T-helper 9 cell (primary cell): ENCODE data around the gene SPTLC3.

Experiments used
- DNase-seq: peaks from one replicate; pipeline ENCODE4 v3.0.0-alpha.2; 2020

The SPTLC3 gene

GRCh38 chr20:13142143-13142542 is 133.4 kb downstream of the SPTLC3 start:
- DNase-seq, result no peak

GRCh38 chr20:13147071-13147963 is 138.5 kb downstream of the SPTLC3 start:
- no peak for DNase-seq

- no peak for DNase-seq
These were observed 139.2 kb downstream of the SPTLC3 start for GRCh38 chr20:13147971-13148370.

GRCh38 chr20:13148402-13148801 is 139.6 kb downstream of the SPTLC3 start:
- DNase-seq, result no peak

- DNase-seq, result no peak
These were observed 140.2 kb downstream of the SPTLC3 start for GRCh38 chr20:13148961-13149360.

GRCh38 chr20:13149371-13150105 is 140.8 kb downstream of the SPTLC3 start:
- DNase-seq, result no peak

- no peak for DNase-seq
These were observed 149.6 kb downstream of the SPTLC3 start for GRCh38 chr20:13158369-13158768.

GRCh38 chr20:13159889-13160288 is 151.1 kb downstream of the SPTLC3 start:
- no peak for DNase-seq

- DNase-seq, result no peak
These were observed 156.4 kb downstream of the SPTLC3 start for GRCh38 chr20:13165203-13165602.

GRCh38 chr20:13166011-13166410 is 157.2 kb downstream of the SPTLC3 start:
- no peak for DNase-seq

- no peak for DNase-seq
These were observed 157.7 kb downstream of the SPTLC3 start for GRCh38 chr20:13166437-13166836.

- no peak for DNase-seq
These were observed 160.3 kb downstream of the SPTLC3 start for GRCh38 chr20:13169086-13169485.

GRCh38 chr20:13170771-13171170 is 162.0 kb downstream of the SPTLC3 start:
- no peak for DNase-seq

- DNase-seq, result no peak
These were observed 164.4 kb downstream of the SPTLC3 start for GRCh38 chr20:13173201-13173600.

- DNase-seq, result no peak
These were observed 165.6 kb downstream of the SPTLC3 start for GRCh38 chr20:13174402-13174801.

- no peak for DNase-seq
These were observed 172.5 kb downstream of the SPTLC3 start for GRCh38 chr20:13180986-13181889.

- no peak for DNase-seq
These were observed 174.2 kb downstream of the SPTLC3 start for GRCh38 chr20:13183005-13183404.

GRCh38 chr20:13186043-13186774 is 177.4 kb downstream of the SPTLC3 start:
- no peak for DNase-seq

GRCh38 chr20:13187899-13188298 is 179.1 kb downstream of the SPTLC3 start:
- no peak for DNase-seq

- DNase-seq, result no peak
These were observed 190.5 kb downstream of the SPTLC3 start for GRCh38 chr20:13199279-13199678.

- no peak for DNase-seq
These were observed 192.2 kb downstream of the SPTLC3 start for GRCh38 chr20:13200767-13201500.
